H1 (cell line): ENCODE data around the gene UBE2H. TPM values are rescaled to one million over a fixed set of nuclear protein-coding genes. Genes with fewer than 3 reads are reported as not detected.

Source experiments
- ATF2 ChIP-seq: IDR thresholded peaks from 2 replicates; pipeline ENCODE4 v1.6.1; 2012; ENCODE audit warnings: low read length, inconsistent platforms
- CTBP2 ChIP-seq: IDR thresholded peaks from 2 replicates; pipeline ENCODE4 v1.7.0; 2011; ENCODE audit warnings: borderline replicate concordance, mild to moderate bottlenecking, moderate library complexity, mixed read lengths, low read length; ENCODE audit not compliant: insufficient read depth, insufficient read length
- EGR1 ChIP-seq: IDR thresholded peaks from 2 replicates; pipeline ENCODE4 v1.6.1; 2011; ENCODE audit warnings: low read depth, low read length, borderline replicate concordance
- JUND ChIP-seq: IDR thresholded peaks from 2 replicates; pipeline ENCODE4 v1.6.1; 2011; ENCODE audit warnings: mild to moderate bottlenecking, improper control_type of control experiment, low read length
- KDM5A ChIP-seq: fragments of 200-600 bp; IDR thresholded peaks from 2 replicates; pipeline ENCODE4 v1.7.1; 2012; ENCODE audit warnings: mild to moderate bottlenecking, low read length, inconsistent platforms, mixed read lengths
- MAFK ChIP-seq: IDR thresholded peaks from 2 replicates; pipeline ENCODE4 v1.6.1; 2012; ENCODE audit warnings: low read depth, mild to moderate bottlenecking, improper control_type of control experiment, low read length
- NANOG ChIP-seq: IDR thresholded peaks from 2 replicates; pipeline ENCODE4 v1.6.1; 2011; ENCODE audit warnings: low read length, low read depth, mild to moderate bottlenecking, inconsistent platforms; ENCODE audit not compliant: insufficient read depth, poor library complexity, severe bottlenecking
- POLR2A ChIP-seq, 2 experiments: IDR thresholded peaks; 1 replicate in 1 of 2; 2 replicates in 1 of 2; pipeline ENCODE4 v1.6.1; 2011; ENCODE audit warnings: low read depth in 2 of 2, low read length in 2 of 2, mild to moderate bottlenecking in 2 of 2; ENCODE audit errors: control extremely low read depth in 1 of 2
- POU5F1 ChIP-seq: IDR thresholded peaks from 2 replicates; pipeline ENCODE4 v1.6.1; 2011; ENCODE audit warnings: low read depth, mild to moderate bottlenecking, low read length, moderate library complexity
- RBBP5 ChIP-seq: IDR thresholded peaks from 2 replicates; pipeline ENCODE4 v1.7.1; 2012; ENCODE audit warnings: low read depth, mild to moderate bottlenecking, inconsistent platforms, low read length, moderate library complexity, borderline replicate concordance
- RNF2 ChIP-seq: fragments of 200-900, 300-1000 bp; sonication (generic); IDR thresholded peaks from 2 replicates; pipeline ENCODE4 v1.7.1; 2016; ENCODE audit warnings: borderline replicate concordance, low read depth, mild to moderate bottlenecking, antibody characterized with exemption, low read length; ENCODE audit not compliant: poor library complexity, severe bottlenecking; ENCODE audit errors: missing control alignments
- SAP30 ChIP-seq: fragments of 300-600 bp; sonication (generic); IDR thresholded peaks from 2 replicates; pipeline ENCODE4 v1.7.1; 2012; ENCODE audit warnings: low read length, moderate library complexity, mild to moderate bottlenecking, inconsistent platforms; ENCODE audit not compliant: insufficient read depth, insufficient replicate concordance
- SP4 ChIP-seq: IDR thresholded peaks from 2 replicates; pipeline ENCODE4 v1.6.1; 2012; ENCODE audit warnings: low read length, inconsistent platforms
- SUZ12 ChIP-seq: fragments of 200-600 bp; sonication (generic); IDR thresholded peaks from 2 replicates; pipeline ENCODE4 v1.6.1; 2012; ENCODE audit warnings: mild to moderate bottlenecking, inconsistent platforms, low read length, moderate library complexity, mixed read lengths
- TBP ChIP-seq: IDR thresholded peaks from 2 replicates; pipeline ENCODE4 v1.6.1; 2011; ENCODE audit warnings: low read depth, low read length, improper control_type of control experiment
- YY1 ChIP-seq: IDR thresholded peaks from 2 replicates; pipeline ENCODE4 v1.6.1; 2011; ENCODE audit warnings: low read depth, mild to moderate bottlenecking, low read length
- polyA plus RNA-seq, 7 experiments: library from polyadenylated mRNA; depleted of rRNA in 3 of 7; stranded (reverse) in 5 of 7; unstranded in 2 of 7; fragments of >200 nt in 5 of 7; fragments of 200-250 nt in 2 of 7; gene quantifications; 1 replicate in 5 of 7; 2 replicates in 1 of 7; 4 replicates in 1 of 7; pipeline versions ENCODE4 v1.2.1 to v1.2.3, GENCODE V29; 2011 to 2013; ENCODE audit warnings: missing spikeins in 2 of 7, mixed read lengths in 2 of 7
- total RNA-seq: library from RNA; stranded (reverse); fragmentation: NEBNext Ultra II Directional; extraction: Animal tissue kit (Norgen Biotek cat#: 25700); gene quantifications from 2 replicates; pipeline ENCODE4 v1.2.1, GENCODE V29; 2021

Gene UBE2H
- total and polyA plus RNA-seq, 2 of the 8 experiments (the other 6 are each of a cell fraction or from before 2014, with no cell fraction given), result 30.6 to 62.2 TPM

- TF ChIP-seq CTBP2 (no peak), RBBP5 (no peak), SAP30 (no peak), JUND (peak; percentile 72), SUZ12 (no peak), MAFK (no peak), TBP (no peak), EGR1 (no peak), POLR2A (IDR thresholded peaks at IDR 0.05; ENCODE audit: control extremely low read depth in 1 of 2, low read depth in 2 of 2, low read length in 2 of 2) (no peak), NANOG (no peak), KDM5A (no peak), POU5F1 (no peak), RNF2 (no peak), ATF2 (0 out of 2 replicates have a peak, but pooled peaks have one; percentile 77), YY1 (peak; percentile 34; the same call in 1 of the 2 replicates), SP4 (no peak)
Observed at GRCh38 chr7:129831424-129832058, 121.2 kb downstream of the UBE2H start (continued).
